ENCODE measurements around the gene OTOP2.

Gene OTOP2

GRCh38 chr17:74878658-74879057, 45.4 kb upstream of the OTOP2 start:
- no peak overlapping the region for H3K4ac ChIP-seq (ENCODE audit: low read depth, low read length)
- no peak for DNase-seq
- no peak overlapping the region for H3K9ac ChIP-seq (ENCODE audit: low read length)
- H3K56ac ChIP-seq (ENCODE audit: low read length) = no peak overlapping the region
- H3K27me3 ChIP-seq (ENCODE audit: insufficient read depth, low read length, poor library complexity) = no peaks in the 10 kb centered on the region
- no peak overlapping the region for H3K4me3 ChIP-seq (ENCODE audit: low read length)
- H2AK5ac ChIP-seq (ENCODE audit: low read length) = no peak overlapping the region
- H4K5ac ChIP-seq (ENCODE audit: low read length) = no peak overlapping the region
- H3K79me2 ChIP-seq (ENCODE audit: control insufficient read depth, insufficient read depth, low read length) = no peaks in the 10 kb centered on the region
- no peak overlapping the region for H3K4me2 ChIP-seq (ENCODE audit: low read length)
- no peaks in the 10 kb centered on the region for H3K36me3 ChIP-seq (ENCODE audit: control insufficient read depth, insufficient read depth, low read length)
- no peaks in the 10 kb centered on the region for H3K4me1 ChIP-seq (ENCODE audit: control insufficient read depth, low read depth, low read length)
- no peak overlapping the region for H3K23ac ChIP-seq (ENCODE audit: low read length)
- no peak overlapping the region for H2BK5ac ChIP-seq (ENCODE audit: low read length)
- H3K18ac ChIP-seq (ENCODE audit: low read length) = no peak overlapping the region
- H4K8ac ChIP-seq (ENCODE audit: low read depth, low read length) = no peak overlapping the region
- no peaks in the 10 kb centered on the region for H3K79me1 ChIP-seq (ENCODE audit: low read length)
- H2BK120ac ChIP-seq (ENCODE audit: low read depth, low read length) = no peak overlapping the region
- no peak overlapping the region for H2BK15ac ChIP-seq (replicated peaks; ENCODE audit: low read depth)
- no CpG with 5 or more reads among the region's 2 CpGs for WGBS (ENCODE audit: extremely low coverage, insufficient coverage, low lambda C conversion rate)
- no peak overlapping the region for H3K27ac ChIP-seq (ENCODE audit: low read depth, low read length)

GRCh38 chr17:74879308-74879707, 44.8 kb upstream of the OTOP2 start:
- no peak overlapping the region for H3K18ac ChIP-seq (ENCODE audit: low read length)
- no peak overlapping the region for H3K4me2 ChIP-seq (ENCODE audit: low read length)
- no peak overlapping the region for H3K4ac ChIP-seq (ENCODE audit: low read depth, low read length)
- H3K56ac ChIP-seq (ENCODE audit: low read length) = no peak overlapping the region
- H2BK120ac ChIP-seq (ENCODE audit: low read depth, low read length) = no peak overlapping the region
- DNase-seq = no peak
- H2AK5ac ChIP-seq (ENCODE audit: low read length) = no peak overlapping the region
- H2BK15ac ChIP-seq (replicated peaks; ENCODE audit: low read depth) = no peak overlapping the region
- H3K23ac ChIP-seq (ENCODE audit: low read length) = no peak overlapping the region
- WGBS (ENCODE audit: extremely low coverage, insufficient coverage, low lambda C conversion rate) = no CpG with 5 or more reads among the region's 16 CpGs
- H4K5ac ChIP-seq (ENCODE audit: low read length) = no peak overlapping the region
- H3K4me3 ChIP-seq (ENCODE audit: low read length) = no peak overlapping the region
- no peaks in the 10 kb centered on the region for H3K79me2 ChIP-seq (ENCODE audit: control insufficient read depth, insufficient read depth, low read length)
- H3K79me1 ChIP-seq (ENCODE audit: low read length) = no peaks in the 10 kb centered on the region
- no peak overlapping the region for H4K8ac ChIP-seq (ENCODE audit: low read depth, low read length)
- H3K4me1 ChIP-seq (ENCODE audit: control insufficient read depth, low read depth, low read length) = no peaks in the 10 kb centered on the region
- H3K27ac ChIP-seq (ENCODE audit: low read depth, low read length) = no peak overlapping the region
- H3K27me3 ChIP-seq (ENCODE audit: insufficient read depth, low read length, poor library complexity) = no peaks in the 10 kb centered on the region
- no peaks in the 10 kb centered on the region for H3K36me3 ChIP-seq (ENCODE audit: control insufficient read depth, insufficient read depth, low read length)
- no peak overlapping the region for H3K9ac ChIP-seq (ENCODE audit: low read length)
- no peak overlapping the region for H2BK5ac ChIP-seq (ENCODE audit: low read length)

- H2BK5ac ChIP-seq (ENCODE audit: low read length) = no peak overlapping the region
- DNase-seq = no peak
- no peaks in the 10 kb centered on the region for H3K79me2 ChIP-seq (ENCODE audit: control insufficient read depth, insufficient read depth, low read length)
- no peak overlapping the region for H3K56ac ChIP-seq (ENCODE audit: low read length)
- no peak overlapping the region for H3K9ac ChIP-seq (ENCODE audit: low read length)
- H4K8ac ChIP-seq (ENCODE audit: low read depth, low read length) = no peak overlapping the region
- H4K5ac ChIP-seq (ENCODE audit: low read length) = no peak overlapping the region
- no peak overlapping the region for H3K4ac ChIP-seq (ENCODE audit: low read depth, low read length)
- no peaks in the 10 kb centered on the region for H3K36me3 ChIP-seq (ENCODE audit: control insufficient read depth, insufficient read depth, low read length)
- H2BK120ac ChIP-seq (ENCODE audit: low read depth, low read length) = no peak overlapping the region
- no peak overlapping the region for H2BK15ac ChIP-seq (replicated peaks; ENCODE audit: low read depth)
- H3K18ac ChIP-seq (ENCODE audit: low read length) = no peak overlapping the region
- no peaks in the 10 kb centered on the region for H3K4me1 ChIP-seq (ENCODE audit: control insufficient read depth, low read depth, low read length)
- H3K79me1 ChIP-seq (ENCODE audit: low read length) = no peaks in the 10 kb centered on the region
- no peak overlapping the region for H3K23ac ChIP-seq (ENCODE audit: low read length)
- H2AK5ac ChIP-seq (ENCODE audit: low read length) = no peak overlapping the region
- no peaks in the 10 kb centered on the region for H3K27me3 ChIP-seq (ENCODE audit: insufficient read depth, low read length, poor library complexity)
- H3K4me3 ChIP-seq (ENCODE audit: low read length) = no peak overlapping the region
- WGBS (ENCODE audit: extremely low coverage, insufficient coverage, low lambda C conversion rate) = no CpG with 5 or more reads among the region's 11 CpGs
- no peak overlapping the region for H3K27ac ChIP-seq (ENCODE audit: low read depth, low read length)
- no peak overlapping the region for H3K4me2 ChIP-seq (ENCODE audit: low read length)
These were observed 43.0 kb upstream of the OTOP2 start for GRCh38 chr17:74881073-74881472.

- Histone ChIP-seq H2BK120ac (ENCODE audit: low read depth, low read length) (no peak overlapping the region), H3K79me2 (ENCODE audit: control insufficient read depth, insufficient read depth, low read length) (no peaks in the 10 kb centered on the region), H2BK15ac (replicated peaks; ENCODE audit: low read depth) (no peak overlapping the region), H2BK5ac (ENCODE audit: low read length) (no peak overlapping the region), H3K79me1 (ENCODE audit: low read length) (no peaks in the 10 kb centered on the region), H2AK5ac (ENCODE audit: low read length) (no peak overlapping the region), H3K18ac (ENCODE audit: low read length) (no peak overlapping the region), H4K8ac (ENCODE audit: low read depth, low read length) (no peak overlapping the region), H3K23ac (ENCODE audit: low read length) (no peak overlapping the region), H3K4ac (ENCODE audit: low read depth, low read length) (no peak overlapping the region), H3K4me1 (ENCODE audit: control insufficient read depth, low read depth, low read length) (no peaks in the 10 kb centered on the region), H3K27ac (ENCODE audit: low read depth, low read length) (no peak overlapping the region), H4K5ac (ENCODE audit: low read length) (no peak overlapping the region), H3K9ac (ENCODE audit: low read length) (no peak overlapping the region), H3K56ac (ENCODE audit: low read length) (no peak overlapping the region), H3K4me3 (ENCODE audit: low read length) (no peak overlapping the region), H3K27me3 (ENCODE audit: insufficient read depth, low read length, poor library complexity) (no peaks in the 10 kb centered on the region), H3K4me2 (ENCODE audit: low read length) (no peak overlapping the region), H3K36me3 (ENCODE audit: control insufficient read depth, insufficient read depth, low read length) (no peaks in the 10 kb centered on the region)
- no peak for DNase-seq
- WGBS (ENCODE audit: extremely low coverage, insufficient coverage, low lambda C conversion rate) = no CpG with 5 or more reads among the region's 20 CpGs
These were observed 41.4 kb upstream of the OTOP2 start for GRCh38 chr17:74882517-74883240.

- no peak for DNase-seq
- Histone ChIP-seq H3K4me2 (ENCODE audit: low read length) (no peak overlapping the region), H2BK5ac (ENCODE audit: low read length) (no peak overlapping the region), H3K4me3 (ENCODE audit: low read length) (no peak overlapping the region), H3K9ac (ENCODE audit: low read length) (no peak overlapping the region), H3K36me3 (ENCODE audit: control insufficient read depth, insufficient read depth, low read length) (no peaks in the 10 kb centered on the region), H4K8ac (ENCODE audit: low read depth, low read length) (no peak overlapping the region), H4K5ac (ENCODE audit: low read length) (no peak overlapping the region), H2AK5ac (ENCODE audit: low read length) (no peak overlapping the region), H3K4ac (ENCODE audit: low read depth, low read length) (no peak overlapping the region), H3K27me3 (ENCODE audit: insufficient read depth, low read length, poor library complexity) (no peaks in the 10 kb centered on the region), H2BK120ac (ENCODE audit: low read depth, low read length) (no peak overlapping the region), H3K27ac (ENCODE audit: low read depth, low read length) (no peak overlapping the region), H3K79me1 (ENCODE audit: low read length) (no peaks in the 10 kb centered on the region), H3K4me1 (ENCODE audit: control insufficient read depth, low read depth, low read length) (no peaks in the 10 kb centered on the region), H2BK15ac (replicated peaks; ENCODE audit: low read depth) (no peak overlapping the region), H3K18ac (ENCODE audit: low read length) (no peak overlapping the region), H3K56ac (ENCODE audit: low read length) (no peak overlapping the region), H3K79me2 (ENCODE audit: control insufficient read depth, insufficient read depth, low read length) (no peaks in the 10 kb centered on the region), H3K23ac (ENCODE audit: low read length) (no peak overlapping the region)
- no CpG with 5 or more reads among the region's 15 CpGs for WGBS (ENCODE audit: extremely low coverage, insufficient coverage, low lambda C conversion rate)
These were observed 40.8 kb upstream of the OTOP2 start for GRCh38 chr17:74883241-74883745.

GRCh38 chr17:74888469-74888868, 35.6 kb upstream of the OTOP2 start:
- no CpG with 5 or more reads among the region's 13 CpGs for WGBS (ENCODE audit: extremely low coverage, insufficient coverage, low lambda C conversion rate)
- no peak overlapping the region for H3K4me3 ChIP-seq (ENCODE audit: low read length)
- no peak overlapping the region for H2BK15ac ChIP-seq (replicated peaks; ENCODE audit: low read depth)
- H3K56ac ChIP-seq (ENCODE audit: low read length) = no peak overlapping the region
- H3K27ac ChIP-seq (ENCODE audit: low read depth, low read length) = no peak overlapping the region
- DNase-seq = no peak
- H3K27me3 ChIP-seq (ENCODE audit: insufficient read depth, low read length, poor library complexity) = no peaks in the 10 kb centered on the region
- no peaks in the 10 kb centered on the region for H3K4me1 ChIP-seq (ENCODE audit: control insufficient read depth, low read depth, low read length)
- H3K18ac ChIP-seq (ENCODE audit: low read length) = no peak overlapping the region
- no peak overlapping the region for H2AK5ac ChIP-seq (ENCODE audit: low read length)
- H3K79me2 ChIP-seq (ENCODE audit: control insufficient read depth, insufficient read depth, low read length) = no peaks in the 10 kb centered on the region
- no peak overlapping the region for H2BK120ac ChIP-seq (ENCODE audit: low read depth, low read length)
- no peaks in the 10 kb centered on the region for H3K79me1 ChIP-seq (ENCODE audit: low read length)
- H3K4ac ChIP-seq (ENCODE audit: low read depth, low read length) = no peak overlapping the region
- no peak overlapping the region for H3K23ac ChIP-seq (ENCODE audit: low read length)
- no peak overlapping the region for H3K4me2 ChIP-seq (ENCODE audit: low read length)
- H4K5ac ChIP-seq (ENCODE audit: low read length) = no peak overlapping the region
- H2BK5ac ChIP-seq (ENCODE audit: low read length) = no peak overlapping the region
- no peak overlapping the region for H4K8ac ChIP-seq (ENCODE audit: low read depth, low read length)
- H3K9ac ChIP-seq (ENCODE audit: low read length) = no peak overlapping the region
- H3K36me3 ChIP-seq (ENCODE audit: control insufficient read depth, insufficient read depth, low read length) = no peaks in the 10 kb centered on the region

Measured in mesendoderm (in vitro differentiated cells).